GOT3 (cell line): Measurements from ENCODE around the gene ZSCAN26.

Experiments
- DNase-seq: peaks from one replicate; lab custom pipeline; 2025; ENCODE audit warnings: mixed read lengths; lab: John Stamatoyannopoulos, UW

Gene ZSCAN26

DNA sequence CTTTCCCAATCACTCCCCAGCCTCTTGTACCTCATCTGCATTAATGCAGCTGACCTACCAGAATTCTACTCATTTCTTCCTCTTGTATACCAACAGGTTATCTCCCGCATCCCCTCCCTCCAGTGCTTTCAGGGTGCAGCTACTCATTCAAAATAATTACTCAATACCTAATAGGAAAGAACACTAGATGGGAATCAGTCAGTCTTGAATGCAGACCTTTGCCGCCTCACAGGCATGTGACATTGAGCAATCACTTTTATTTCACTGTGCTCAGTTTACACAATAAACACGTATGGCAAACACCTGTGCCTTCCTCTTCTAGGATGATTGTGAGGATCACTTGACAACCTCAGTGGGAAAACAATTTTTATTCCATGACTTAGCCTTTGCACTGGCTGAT, 55.7 kb downstream of the ZSCAN26 start:
- DNase-seq, result no peak

DNA sequence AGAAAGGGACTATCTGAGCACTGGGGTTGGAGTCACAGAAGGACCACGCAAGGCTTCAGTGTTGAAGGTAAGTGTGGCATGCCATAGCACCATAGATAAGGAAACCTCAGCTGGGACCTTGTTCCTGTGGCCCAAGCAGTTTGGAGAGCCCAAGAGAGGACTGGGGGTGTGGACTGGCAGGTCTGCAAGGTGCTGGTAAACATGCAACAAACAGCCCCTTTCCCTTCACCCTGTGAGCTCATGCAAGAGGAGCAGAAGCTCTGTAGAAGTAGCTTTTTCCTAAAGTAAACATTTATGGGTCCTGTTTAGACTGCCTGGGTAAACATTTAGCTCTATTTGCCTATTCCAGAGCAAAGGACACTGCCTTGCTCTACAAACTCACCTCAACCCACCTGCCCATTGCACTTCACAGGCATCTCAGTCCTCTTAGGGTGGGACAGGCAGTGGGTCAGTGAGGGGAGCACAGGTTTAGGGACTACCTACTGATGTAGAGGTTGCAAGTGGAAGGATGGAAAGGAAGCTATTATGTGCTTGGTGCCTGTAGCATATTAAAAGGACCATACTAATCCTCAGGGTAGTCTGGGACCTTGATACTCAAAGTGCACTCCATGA, 57.0 kb downstream of the ZSCAN26 start:
- DNase-seq, result no peak

DNA sequence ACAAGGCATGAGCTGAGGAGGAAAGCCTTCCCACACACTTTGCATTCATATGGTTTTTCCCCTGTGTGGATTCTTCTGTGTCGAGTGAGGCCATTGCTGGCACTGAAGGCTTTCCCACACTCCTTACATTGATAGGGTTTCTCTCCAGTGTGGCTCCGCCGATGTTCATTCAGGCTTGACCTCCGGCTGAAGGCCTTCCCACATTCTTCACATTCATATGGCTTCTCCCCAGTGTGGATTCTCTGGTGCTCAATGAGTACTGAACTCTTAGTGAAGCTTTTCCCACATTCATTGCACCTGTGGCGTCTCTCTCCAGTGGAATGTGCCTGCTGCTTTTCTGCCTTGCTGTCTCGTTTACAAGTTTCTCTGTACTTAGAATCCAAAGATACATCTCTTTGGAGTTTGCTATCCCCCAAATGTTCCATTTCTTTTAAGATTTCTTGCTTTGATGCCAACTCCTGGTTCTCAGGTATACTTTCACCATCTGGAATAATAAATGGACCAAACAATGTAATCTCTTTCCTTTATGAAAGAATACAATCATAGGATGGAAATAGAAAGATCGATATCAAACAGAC, 59.5 kb downstream of the ZSCAN26 start:
- no peak for DNase-seq
